HG03025 (cell line): ENCODE data around the gene TXNRD2.
"Not testable (repeated sequence)": the region's sequence is repeated elsewhere in the genome, so short reads cannot be mapped to it uniquely, and the experiment has no call there.

Experiments used
- ATAC-seq: cut with Tn5 transposase; IDR thresholded peaks from one replicate; pipeline ENCODE4 v1.9.1; 2021; ENCODE audit warnings: mild to moderate bottlenecking, moderate library complexity; ENCODE audit not compliant: unreplicated experiment, low FRiP score

TXNRD2 gene

GRCh38 chr22:19836512-19836911 lies 105.1 kb downstream of the TXNRD2 start:
- ATAC-seq, result no peak

- ATAC-seq, result no peak
Measured at GRCh38 chr22:19834599-19834998, 107.0 kb downstream of the TXNRD2 start.

- not testable (repeated sequence) for ATAC-seq
Measured at GRCh38 chr22:19833327-19833726, 108.3 kb downstream of the TXNRD2 start.

- no peak for ATAC-seq
Measured at GRCh38 chr22:19832476-19833108, 109.0 kb downstream of the TXNRD2 start.

GRCh38 chr22:19831979-19832378 lies 109.6 kb downstream of the TXNRD2 start:
- not testable (repeated sequence) for ATAC-seq

GRCh38 chr22:19831016-19831415 lies 110.6 kb downstream of the TXNRD2 start:
- ATAC-seq, result no peak

GRCh38 chr22:19828035-19828401 lies 113.6 kb downstream of the TXNRD2 start:
- ATAC-seq, result no peak

- no peak for ATAC-seq
Measured at GRCh38 chr22:19827341-19828034, 114.1 kb downstream of the TXNRD2 start.

- ATAC-seq, result no peak
Measured at GRCh38 chr22:19826619-19826950, 115.0 kb downstream of the TXNRD2 start.

- no peak for ATAC-seq
Measured at GRCh38 chr22:19825904-19826618, 115.6 kb downstream of the TXNRD2 start.
